Neural cell (in vitro differentiated cells): ENCODE data around the gene ATP6V1E1. TPM values are rescaled to one million over a fixed set of nuclear protein-coding genes. Genes with fewer than 3 reads are reported as not detected.

Experiments used
- H2AFZ ChIP-seq: fragments of 200-600, 300-800 bp; sonication (generic), shearing (Covaris generic); 2 replicates; pipeline ENCODE4 v1.6.0; 2014; ENCODE audit warnings: low read depth, mild to moderate bottlenecking, antibody characterized with exemption, low read length, moderate library complexity
- H3F3A ChIP-seq: fragments of 200-600 bp; shearing (Covaris generic); 2 replicates; pipeline ENCODE4 v1.6.1; 2016; ENCODE audit warnings: mild to moderate bottlenecking, moderate library complexity, mixed read lengths, antibody characterized with exemption, low read length; ENCODE audit not compliant: insufficient read depth, poor library complexity, severe bottlenecking
- H3K27ac ChIP-seq: fragments of 200-600, 300-800 bp; sonication (generic), shearing (Covaris generic); 2 replicates; pipeline ENCODE4 v1.5.1; 2014; ENCODE audit warnings: mild to moderate bottlenecking, low read length, moderate library complexity
- H3K27me3 ChIP-seq: fragments of 300-800, 200-600 bp; sonication (generic), shearing (Covaris generic); 2 replicates; pipeline ENCODE4 v1.6.0; 2014; ENCODE audit warnings: mild to moderate bottlenecking, low read depth, low read length, moderate library complexity; ENCODE audit not compliant: insufficient read depth
- H3K36me3 ChIP-seq: fragments of 300-800, 200-600 bp; sonication (generic), shearing (Covaris generic); 2 replicates; pipeline ENCODE4 v1.5.1; 2014; ENCODE audit warnings: mild to moderate bottlenecking, antibody characterized with exemption, low read length, moderate library complexity; ENCODE audit not compliant: insufficient read depth
- H3K4me2 ChIP-seq: fragments of 300-800, 200-600 bp; sonication (generic), shearing (Covaris generic); 2 replicates; pipeline ENCODE4 v1.6.0; 2014; ENCODE audit warnings: mild to moderate bottlenecking, low read length
- H3K4me3 ChIP-seq: fragments of 300-800, 200-600 bp; sonication (generic), shearing (Covaris generic); 2 replicates; pipeline ENCODE4 v1.5.1; 2014; ENCODE audit warnings: mild to moderate bottlenecking, low read length, moderate library complexity
- H3K79me2 ChIP-seq: fragments of 200-600 bp; shearing (Covaris generic); replicated peaks from 2 replicates; pipeline ENCODE4 v1.6.0; 2014; ENCODE audit warnings: mild to moderate bottlenecking, low read length, moderate library complexity; ENCODE audit not compliant: insufficient read depth
- H3K9ac ChIP-seq: fragments of 300-800, 200-600 bp; sonication (generic), shearing (Covaris generic); 2 replicates; pipeline ENCODE4 v1.6.1; 2016; ENCODE audit warnings: mild to moderate bottlenecking, low read length, mixed read lengths
- H3K9me2 ChIP-seq: fragments of 200-600 bp; shearing (Covaris generic); 2 replicates; pipeline ENCODE4 v1.6.1; 2016; ENCODE audit warnings: mild to moderate bottlenecking, low read length, mixed read lengths; ENCODE audit not compliant: insufficient read depth
- H3K9me3 ChIP-seq: fragments of 200-600, 300-800 bp; sonication (generic), shearing (Covaris generic); 2 replicates; pipeline ENCODE4 v1.6.1; 2016; ENCODE audit warnings: mild to moderate bottlenecking, mixed run types, low read length, moderate library complexity, mixed read lengths
- H4K20me1 ChIP-seq: fragments of 200-600 bp; shearing (Covaris generic); 2 replicates; pipeline ENCODE4 v1.6.1; 2016; ENCODE audit warnings: mild to moderate bottlenecking, mixed run types; ENCODE audit not compliant: insufficient read depth
- CTCF ChIP-seq: fragments of 450-650 bp; IDR thresholded peaks from 2 replicates; pipeline ENCODE4 v1.5.1; 2014; ENCODE audit warnings: antibody characterized with exemption, mild to moderate bottlenecking, moderate library complexity; ENCODE audit not compliant: poor library complexity, severe bottlenecking
- EP300 ChIP-seq: fragments of 450-650 bp; conservative IDR thresholded peaks from 2 replicates; pipeline ENCODE4 v1.6.1; 2014; ENCODE audit warnings: antibody characterized with exemption, mild to moderate bottlenecking, moderate library complexity; ENCODE audit not compliant: poor library complexity, severe bottlenecking
- EZH2 ChIP-seq: fragments of 200-600, 300-800 bp; shearing (Covaris generic), sonication (generic); IDR thresholded peaks from 2 replicates; pipeline ENCODE4 v1.6.1; 2014; ENCODE audit warnings: antibody characterized with exemption, low read length, borderline replicate concordance, mild to moderate bottlenecking; ENCODE audit not compliant: insufficient read depth, poor library complexity, severe bottlenecking
- MXI1 ChIP-seq: fragments of 450-650 bp; conservative IDR thresholded peaks from 2 replicates; pipeline ENCODE4 v1.6.1; 2014; ENCODE audit warnings: antibody characterized with exemption, mild to moderate bottlenecking; ENCODE audit not compliant: poor library complexity, severe bottlenecking
- POLR2AphosphoS5 ChIP-seq: IDR thresholded peaks from 2 replicates; pipeline ENCODE4 v1.6.1; 2012
- RAD21 ChIP-seq: fragments of 450-650 bp; conservative IDR thresholded peaks from 2 replicates; pipeline ENCODE4 v1.6.1; 2014; ENCODE audit warnings: antibody characterized with exemption, mild to moderate bottlenecking, moderate library complexity
- SMC3 ChIP-seq: fragments of 450-650 bp; conservative IDR thresholded peaks from 2 replicates; pipeline ENCODE4 v1.6.1; 2014; ENCODE audit warnings: antibody characterized with exemption, mild to moderate bottlenecking, moderate library complexity; ENCODE audit not compliant: poor library complexity
- TAF1 ChIP-seq: IDR thresholded peaks from 2 replicates; pipeline ENCODE4 v1.6.1; 2012; ENCODE audit warnings: low read depth
- polyA plus RNA-seq: library from polyadenylated mRNA; depleted of rRNA; stranded (reverse); fragments of >200 nt; gene quantifications from 2 replicates; pipeline ENCODE4 v1.2.3, GENCODE V29; 2014
- TF ChIP-seq, protein P1 (sequence below): IDR thresholded peaks from 2 replicates; pipeline ENCODE4 v1.6.1; 2012; ENCODE audit warnings: borderline replicate concordance

ATP6V1E1 gene
- polyA plus RNA-seq, 1 donor from 2014 or later = 224 TPM

GRCh38 chr22:17587629-17588028 is 40.9 kb downstream of the ATP6V1E1 start:
- H3K79me2 ChIP-seq = no peaks in the 10 kb centered on the region
- no peak overlapping the region for H2AFZ ChIP-seq
- no peaks in the 10 kb centered on the region for H3K9me2 ChIP-seq
- H3K4me3 ChIP-seq = no peak overlapping the region
- no peaks in the 10 kb centered on the region for H3K36me3 ChIP-seq
- no peaks in the 10 kb centered on the region for H4K20me1 ChIP-seq
- no peak overlapping the region for H3K4me2 ChIP-seq
- H3K9ac ChIP-seq = no peak overlapping the region
- H3F3A ChIP-seq = no peaks in the 10 kb centered on the region
- H3K27me3 ChIP-seq = no peaks in the 10 kb centered on the region
- no peaks in the 10 kb centered on the region for H3K9me3 ChIP-seq
- no peak for TF ChIP-seq POLR2AphosphoS5
- no peak for TF ChIP-seq TAF1
- TF ChIP-seq RAD21 = no peak
- TF ChIP-seq, protein P1, sequence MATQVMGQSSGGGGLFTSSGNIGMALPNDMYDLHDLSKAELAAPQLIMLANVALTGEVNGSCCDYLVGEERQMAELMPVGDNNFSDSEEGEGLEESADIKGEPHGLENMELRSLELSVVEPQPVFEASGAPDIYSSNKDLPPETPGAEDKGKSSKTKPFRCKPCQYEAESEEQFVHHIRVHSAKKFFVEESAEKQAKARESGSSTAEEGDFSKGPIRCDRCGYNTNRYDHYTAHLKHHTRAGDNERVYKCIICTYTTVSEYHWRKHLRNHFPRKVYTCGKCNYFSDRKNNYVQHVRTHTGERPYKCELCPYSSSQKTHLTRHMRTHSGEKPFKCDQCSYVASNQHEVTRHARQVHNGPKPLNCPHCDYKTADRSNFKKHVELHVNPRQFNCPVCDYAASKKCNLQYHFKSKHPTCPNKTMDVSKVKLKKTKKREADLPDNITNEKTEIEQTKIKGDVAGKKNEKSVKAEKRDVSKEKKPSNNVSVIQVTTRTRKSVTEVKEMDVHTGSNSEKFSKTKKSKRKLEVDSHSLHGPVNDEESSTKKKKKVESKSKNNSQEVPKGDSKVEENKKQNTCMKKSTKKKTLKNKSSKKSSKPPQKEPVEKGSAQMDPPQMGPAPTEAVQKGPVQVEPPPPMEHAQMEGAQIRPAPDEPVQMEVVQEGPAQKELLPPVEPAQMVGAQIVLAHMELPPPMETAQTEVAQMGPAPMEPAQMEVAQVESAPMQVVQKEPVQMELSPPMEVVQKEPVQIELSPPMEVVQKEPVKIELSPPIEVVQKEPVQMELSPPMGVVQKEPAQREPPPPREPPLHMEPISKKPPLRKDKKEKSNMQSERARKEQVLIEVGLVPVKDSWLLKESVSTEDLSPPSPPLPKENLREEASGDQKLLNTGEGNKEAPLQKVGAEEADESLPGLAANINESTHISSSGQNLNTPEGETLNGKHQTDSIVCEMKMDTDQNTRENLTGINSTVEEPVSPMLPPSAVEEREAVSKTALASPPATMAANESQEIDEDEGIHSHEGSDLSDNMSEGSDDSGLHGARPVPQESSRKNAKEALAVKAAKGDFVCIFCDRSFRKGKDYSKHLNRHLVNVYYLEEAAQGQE = no peak
- no peak for TF ChIP-seq SMC3
- TF ChIP-seq EZH2 = no peak
- TF ChIP-seq MXI1 = no peak
- TF ChIP-seq CTCF = no peak
- TF ChIP-seq EP300 = no peak
- no peak overlapping the region for H3K27ac ChIP-seq

GRCh38 chr22:17586831-17587440 is 41.6 kb downstream of the ATP6V1E1 start:
- Histone ChIP-seq H2AFZ (no peak overlapping the region), H3F3A (no peaks in the 10 kb centered on the region), H4K20me1 (no peaks in the 10 kb centered on the region), H3K79me2 (no peaks in the 10 kb centered on the region), H3K36me3 (no peaks in the 10 kb centered on the region), H3K27me3 (no peaks in the 10 kb centered on the region), H3K9me3 (no peaks in the 10 kb centered on the region), H3K9ac (no peak overlapping the region), H3K4me3 (no peak overlapping the region), H3K4me2 (no peak overlapping the region), H3K9me2 (no peaks in the 10 kb centered on the region), H3K27ac (no peak overlapping the region)
- TF ChIP-seq SMC3 (no peak), POLR2AphosphoS5 (no peak), EZH2 (no peak), TAF1 (no peak), RAD21 (no peak), CTCF (no peak), MXI1 (no peak), EP300 (no peak)
- TF ChIP-seq, protein P1 = no peak
